Suprapubic skin (tissue), 4 donors: Measurements from ENCODE around the gene OR51B4. TPM values are rescaled to one million over a fixed set of nuclear protein-coding genes. Genes with fewer than 3 reads are reported as not detected.
"Not testable (repeated sequence)": the region's sequence is repeated elsewhere in the genome, so short reads cannot be mapped to it uniquely, and the experiment has no call there.

ENCODE experiments used
- DNase-seq, 2 donors: peaks; one replicate each; pipeline ENCODE4 v3.0.0-alpha.2; 2019; ENCODE audit warnings: low spot score in 2 of 2
- H3K27ac ChIP-seq: fragments of 200-600 bp; sonication (generic); one replicate; pipeline ENCODE4 v1.5.1; 2019
- H3K27me3 ChIP-seq: fragments of 200-600 bp; sonication (generic); one replicate; pipeline ENCODE4 v1.5.1; 2019
- H3K36me3 ChIP-seq: fragments of 200-600 bp; sonication (generic); one replicate; pipeline ENCODE4 v1.5.1; 2019
- H3K4me1 ChIP-seq: fragments of 200-600 bp; sonication (generic); one replicate; pipeline ENCODE4 v1.5.1; 2019
- H3K4me3 ChIP-seq: fragments of 200-600 bp; sonication (generic); one replicate; pipeline ENCODE4 v1.5.1; 2019; ENCODE audit warnings: mild to moderate bottlenecking
- H3K9me3 ChIP-seq: fragments of 200-600 bp; sonication (generic); one replicate; pipeline ENCODE4 v1.5.1; 2019
- EP300 ChIP-seq: sonication (generic); formaldehyde crosslinking; IDR thresholded peaks from one replicate; pipeline ENCODE4 v1.6.1; 2017; ENCODE audit warnings: antibody characterized with exemption
- POLR2A ChIP-seq, 2 donors: fragments of 450-650 bp; IDR thresholded peaks; one replicate each; pipeline ENCODE4 v1.6.1; 2017; ENCODE audit warnings: antibody characterized with exemption in 2 of 2, mild to moderate bottlenecking in 2 of 2, moderate library complexity in 2 of 2
- POLR2AphosphoS5 ChIP-seq, 3 donors: sonication (generic); formaldehyde crosslinking; IDR thresholded peaks; one replicate each; pipeline ENCODE4 v1.6.1; 2017; ENCODE audit warnings: antibody characterized with exemption in 3 of 3
- WGBS: methylation state at CpG from one replicate; pipeline ENCODE4 v1.1.5; 2018; 5-methylcytosine and 5-hydroxymethylcytosine counted together
- total RNA-seq, 4 donors: library from RNA; depleted of rRNA; stranded (reverse); fragments of >200 nt; gene quantifications; one replicate each; pipeline ENCODE4 v1.1.0, GENCODE V29; 2016
- TF ChIP-seq, protein P1 (sequence below), 2 donors: fragments of 200-600 bp in 1 of 2; fragments of 450-650 bp in 1 of 2; sonication (generic) in 1 of 2; IDR thresholded peaks; one replicate each; pipeline ENCODE4 v1.5.1; 2016 to 2019; ENCODE audit warnings: antibody characterized with exemption in 2 of 2, mild to moderate bottlenecking in 1 of 2, moderate library complexity in 1 of 2

OR51B4 gene
- total RNA-seq, 4 donors from 2014 or later, result not detected

DNA sequence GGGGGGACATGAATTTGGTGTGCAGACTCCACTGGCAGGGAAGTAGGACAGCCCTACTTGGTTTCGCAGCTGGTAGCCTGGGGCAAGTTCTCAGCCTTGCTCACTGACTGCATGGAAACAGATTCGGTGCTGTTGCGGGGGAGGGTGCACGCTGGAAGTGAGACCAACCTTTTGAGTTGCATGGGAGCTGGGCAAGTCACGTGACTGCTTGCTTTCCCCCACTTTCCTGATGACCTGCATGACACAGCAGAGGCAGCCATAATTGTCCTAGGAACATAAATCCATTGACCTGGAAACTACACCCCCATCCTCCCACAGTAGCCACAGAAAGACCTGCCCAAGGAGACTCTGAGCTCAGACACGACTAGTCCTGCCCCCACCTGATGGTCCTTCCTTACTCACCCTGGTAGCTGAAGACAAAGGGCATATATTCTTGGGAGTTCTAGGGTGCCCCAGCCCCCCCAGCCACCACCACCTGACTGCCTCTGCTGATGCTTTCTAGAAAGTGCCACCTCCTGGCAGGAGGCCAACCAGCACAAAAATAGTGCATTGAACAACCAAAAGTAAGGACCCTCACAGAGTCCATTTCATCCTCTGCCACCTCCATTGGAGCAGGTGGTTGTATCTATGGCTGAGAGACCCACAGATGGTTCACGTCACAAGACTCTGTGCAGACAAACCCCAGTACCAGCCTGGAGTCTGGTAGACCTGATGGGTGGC is 43.0 kb downstream of the OR51B4 start:
- Histone ChIP-seq H3K36me3 (no peaks in the 10 kb centered on the region), H3K9me3 (peaks cover 4% of the 10 kb centered on the region), H3K27me3 (no peaks in the 10 kb centered on the region), H3K4me3 (no peak overlapping the region), H3K4me1 (no peaks in the 10 kb centered on the region), H3K27ac (no peak overlapping the region)
- WGBS, result 39% methylated on average over 7 of the region's 7 CpGs
- no peak for DNase-seq
- TF ChIP-seq, protein P1, sequence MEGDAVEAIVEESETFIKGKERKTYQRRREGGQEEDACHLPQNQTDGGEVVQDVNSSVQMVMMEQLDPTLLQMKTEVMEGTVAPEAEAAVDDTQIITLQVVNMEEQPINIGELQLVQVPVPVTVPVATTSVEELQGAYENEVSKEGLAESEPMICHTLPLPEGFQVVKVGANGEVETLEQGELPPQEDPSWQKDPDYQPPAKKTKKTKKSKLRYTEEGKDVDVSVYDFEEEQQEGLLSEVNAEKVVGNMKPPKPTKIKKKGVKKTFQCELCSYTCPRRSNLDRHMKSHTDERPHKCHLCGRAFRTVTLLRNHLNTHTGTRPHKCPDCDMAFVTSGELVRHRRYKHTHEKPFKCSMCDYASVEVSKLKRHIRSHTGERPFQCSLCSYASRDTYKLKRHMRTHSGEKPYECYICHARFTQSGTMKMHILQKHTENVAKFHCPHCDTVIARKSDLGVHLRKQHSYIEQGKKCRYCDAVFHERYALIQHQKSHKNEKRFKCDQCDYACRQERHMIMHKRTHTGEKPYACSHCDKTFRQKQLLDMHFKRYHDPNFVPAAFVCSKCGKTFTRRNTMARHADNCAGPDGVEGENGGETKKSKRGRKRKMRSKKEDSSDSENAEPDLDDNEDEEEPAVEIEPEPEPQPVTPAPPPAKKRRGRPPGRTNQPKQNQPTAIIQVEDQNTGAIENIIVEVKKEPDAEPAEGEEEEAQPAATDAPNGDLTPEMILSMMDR (IDR thresholded peaks at IDR 0.05), result no peak
- TF ChIP-seq EP300, result no peak
- TF ChIP-seq POLR2AphosphoS5 (IDR thresholded peaks at IDR 0.05), result no peak
- no peak for TF ChIP-seq POLR2A (IDR thresholded peaks at IDR 0.05)

DNA sequence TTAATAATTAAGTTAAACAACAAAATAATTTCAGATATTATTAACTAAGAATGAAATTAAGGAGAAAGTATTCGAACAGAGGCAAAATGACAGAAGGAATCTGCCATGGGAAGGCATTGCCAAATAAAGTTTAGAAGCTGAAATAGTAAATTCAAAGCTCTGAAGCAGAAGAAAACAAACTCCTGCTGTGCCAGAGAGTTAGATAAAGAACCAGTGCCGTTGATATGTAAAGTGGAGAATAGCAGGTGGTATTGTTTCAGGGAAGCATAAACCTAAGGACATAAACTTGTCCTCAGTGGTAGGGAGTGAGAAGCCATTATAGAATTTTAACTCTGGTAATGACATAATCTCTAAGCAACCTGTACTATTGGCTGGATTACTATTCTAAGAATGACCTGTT is 44.5 kb downstream of the OR51B4 start:
- no peak for TF ChIP-seq POLR2A (IDR thresholded peaks at IDR 0.05)
- TF ChIP-seq EP300, result no peak
- no peak for TF ChIP-seq POLR2AphosphoS5 (IDR thresholded peaks at IDR 0.05)
- TF ChIP-seq, protein P1 (IDR thresholded peaks at IDR 0.05), result no peak
- H3K27me3 ChIP-seq, result no peaks in the 10 kb centered on the region
- no peak overlapping the region for H3K27ac ChIP-seq
- no peak overlapping the region for H3K4me3 ChIP-seq
- no peak for DNase-seq
- WGBS, result 23% methylated on average over 2 of the region's 2 CpGs
- H3K4me1 ChIP-seq, result no peaks in the 10 kb centered on the region
- peaks cover 4% of the 10 kb centered on the region for H3K9me3 ChIP-seq
- no peaks in the 10 kb centered on the region for H3K36me3 ChIP-seq

DNA sequence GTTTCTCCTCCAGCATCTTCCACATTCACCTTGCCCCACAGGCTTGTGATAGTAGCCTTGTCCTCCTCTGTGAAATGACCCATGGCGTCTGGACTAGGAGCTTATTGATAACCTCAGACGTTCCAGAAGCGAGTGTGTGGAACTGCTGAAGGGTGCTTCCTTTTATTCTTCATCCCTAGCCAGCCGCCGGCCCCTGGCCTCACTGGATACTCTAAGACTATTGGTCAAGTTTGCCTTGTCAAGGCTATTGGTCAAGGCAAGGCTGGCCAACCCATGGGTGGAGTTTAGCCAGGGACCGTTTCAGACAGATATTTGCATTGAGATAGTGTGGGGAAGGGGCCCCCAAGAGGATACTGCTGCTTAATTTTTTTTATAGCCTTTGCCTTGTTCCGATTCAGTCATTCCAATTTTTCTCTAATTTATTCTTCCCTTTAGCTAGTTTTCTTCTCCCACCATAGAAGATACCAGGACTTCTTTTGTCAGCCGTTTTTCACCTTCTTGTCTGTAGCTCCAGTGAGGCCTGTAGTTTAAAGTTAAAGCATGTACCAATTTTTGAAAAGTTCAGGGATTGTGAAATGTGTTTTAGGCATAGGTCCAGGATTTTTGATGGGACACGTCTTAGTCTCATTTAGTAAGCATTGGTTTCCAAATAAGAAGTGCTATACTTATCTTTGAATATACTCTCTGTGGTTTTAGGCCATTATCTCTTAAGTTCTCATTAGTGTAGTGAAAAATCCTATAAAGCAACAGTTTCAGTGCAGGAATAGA is 46.9 kb downstream of the OR51B4 start, which contains the start of gene HBG2:
TSS of gene HBG2 (minus strand) at position 136 of the 768 bp plus-strand sequence. CDS start at position 83, 53 bp downstream.
- not testable (repeated sequence) for H3K4me3 ChIP-seq, H3K27me3 ChIP-seq, H3K4me1 ChIP-seq, H3K9me3 ChIP-seq, DNase-seq, H3K27ac ChIP-seq, H3K36me3 ChIP-seq
- WGBS, result 57% methylated on average over 4 of the region's 9 CpGs

DNA sequence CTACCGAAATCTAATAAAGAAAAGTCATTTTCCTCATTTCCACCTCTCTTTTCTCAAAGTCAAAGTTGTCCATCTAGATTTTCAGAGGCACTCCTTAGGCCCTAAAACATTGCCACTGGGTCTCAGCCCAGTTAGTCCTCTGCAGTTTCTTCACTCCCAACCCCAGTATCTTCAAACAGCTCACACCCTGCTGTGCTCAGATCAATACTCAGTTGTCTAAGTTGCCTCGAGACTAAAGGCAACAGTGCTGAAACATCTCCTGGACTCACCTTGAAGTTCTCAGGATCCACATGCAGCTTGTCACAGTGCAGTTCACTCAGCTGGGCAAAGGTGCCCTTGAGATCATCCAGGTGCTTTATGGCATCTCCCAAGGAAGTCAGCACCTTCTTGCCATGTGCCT is 47.7 kb downstream of the OR51B4 start:
- H3K4me3 ChIP-seq, H3K27ac ChIP-seq, H3K36me3 ChIP-seq, H3K27me3 ChIP-seq, H3K4me1 ChIP-seq, DNase-seq, H3K9me3 ChIP-seq: not testable (repeated sequence)
- WGBS, result 79% methylated on average over 2 of the region's 2 CpGs

DNA sequence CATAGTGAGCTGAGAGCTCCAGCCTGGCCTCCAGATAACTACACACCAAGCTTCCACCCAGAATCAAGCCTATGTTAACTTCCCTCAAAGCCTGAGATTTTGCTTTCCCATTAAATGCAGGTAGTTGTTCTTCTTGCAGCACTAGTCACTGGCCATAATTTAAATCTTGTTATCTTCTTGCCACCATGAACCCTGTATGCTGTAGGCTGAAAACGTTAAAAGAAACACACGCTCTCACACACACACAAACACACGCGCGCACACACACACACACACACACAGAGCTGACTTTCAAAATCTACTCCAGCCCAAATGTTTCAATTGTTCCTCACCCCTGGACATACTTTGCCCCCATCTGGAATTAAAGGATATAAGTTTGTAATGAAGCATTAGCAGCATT is 48.3 kb downstream of the OR51B4 start:
- not testable (repeated sequence) for H3K27ac ChIP-seq, H3K4me3 ChIP-seq, H3K4me1 ChIP-seq, DNase-seq, H3K27me3 ChIP-seq, H3K36me3 ChIP-seq, H3K9me3 ChIP-seq
- 44% methylated on average over 5 of the region's 5 CpGs for WGBS

DNA sequence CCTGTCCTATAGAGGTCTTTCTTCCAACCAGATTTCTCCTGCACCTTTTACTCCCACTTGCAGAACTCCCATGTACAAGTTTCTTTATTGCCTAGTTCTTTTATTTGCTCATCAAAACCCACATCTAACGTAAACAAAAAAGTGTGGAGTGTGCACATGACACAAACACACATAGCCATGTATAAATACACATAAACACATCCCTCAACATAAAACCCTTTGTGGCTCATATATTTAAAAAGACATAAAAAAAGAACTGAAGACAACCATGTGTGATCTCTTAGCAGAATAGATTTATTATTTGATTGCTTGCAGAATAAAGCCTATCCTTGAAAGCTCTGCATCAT is 48.9 kb downstream of the OR51B4 start:
- Histone ChIP-seq H3K9me3 (no peaks in the 10 kb centered on the region), H3K4me1 (no peaks in the 10 kb centered on the region), H3K27ac (no peak overlapping the region), H3K27me3 (no peaks in the 10 kb centered on the region), H3K4me3 (no peak overlapping the region), H3K36me3 (no peaks in the 10 kb centered on the region)
- no peak for DNase-seq
- TF ChIP-seq POLR2A (IDR thresholded peaks at IDR 0.05), result no peak
- no peak for TF ChIP-seq EP300
- no peak for TF ChIP-seq POLR2AphosphoS5 (IDR thresholded peaks at IDR 0.05)
- TF ChIP-seq, protein P1 (IDR thresholded peaks at IDR 0.05), result no peak
- WGBS, result 45% methylated on average over 1 of the region's 1 CpG
